ENCODE measurements around the gene LTBP2.

GRCh38 chr14:74502236-74503019 is 109.6 kb downstream of the LTBP2 start:
- TF ChIP-seq EZH2 (IDR thresholded peaks at IDR 0.05; ENCODE audit: insufficient read depth, poor library complexity, severe bottlenecking) (no peak), EZH2phosphoT487 (IDR thresholded peaks at IDR 0.05; ENCODE audit: insufficient read depth, low read depth) (no peak)
